Sciatic nerve (tissue), 2 donors: ENCODE measurements around the gene TMEM151B. TPM values are rescaled to one million over a fixed set of nuclear protein-coding genes. Genes with fewer than 3 reads are reported as not detected.

Experiments
- ATAC-seq: fragments of 200-7000 bp; cut with Tn5 transposase; one replicate; pipeline ENCODE4 v1.9.1; 2020; ENCODE audit warnings: mild to moderate bottlenecking, moderate library complexity
- DNase-seq: peaks from one replicate; pipeline ENCODE4 v3.0.0-alpha.2; 2020; ENCODE audit warnings: low spot score
- intact Hi-C: fragments of 100-400 bp; cut with DNase I; formaldehyde crosslinking; loops from one replicate; pipeline ENCODE4 v1.14.2; 2022
- total RNA-seq: library from RNA; stranded (reverse); fragmentation: NEBNext Ultra II Directional; extraction: Animal tissue kit (Norgen Biotek cat#: 25700); gene quantifications from one replicate; pipeline ENCODE4 v1.2.1, GENCODE V29; 2021
- donor health status: DM: no; HTN: no; CAD: no.
- donor health status: DM: no; HTN: no; CAD: no.

The TMEM151B gene
- total RNA-seq, 1 donor from 2014 or later = not detected

DNA sequence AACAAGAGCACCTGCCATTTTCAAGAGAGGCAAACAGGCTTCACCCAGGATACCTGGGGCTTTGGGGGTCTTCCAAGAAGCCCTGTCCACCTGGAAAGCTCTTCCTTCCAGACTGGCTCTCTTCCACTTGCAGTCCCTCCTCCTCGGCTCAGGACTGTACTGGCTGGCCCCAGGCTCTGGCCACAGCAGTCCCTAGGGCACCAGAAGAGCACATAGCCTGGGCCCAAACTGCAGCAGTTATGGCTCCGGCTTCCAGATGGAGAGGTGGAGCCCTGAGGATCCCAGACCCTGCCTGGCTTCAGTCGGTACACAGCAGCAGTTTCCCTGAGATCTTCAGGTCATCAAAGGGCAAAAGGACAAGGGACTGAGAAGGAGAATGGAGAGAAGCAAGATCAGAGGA, 11.3 kb upstream of the TMEM151B start:
- DNase-seq = no peak
- intact Hi-C loops = no loop called here
- no peak for ATAC-seq

GRCh38 chr6:44260011-44260410, 10.2 kb upstream of the TMEM151B start:
- DNase-seq (no peak), ATAC-seq (no peak)
- intact Hi-C loops = no loop called here

- ATAC-seq = no peak
- intact Hi-C loops = no loop called here
- DNase-seq = no peak
These were observed 9.6 kb upstream of the TMEM151B start for GRCh38 chr6:44260451-44261297.

GRCh38 chr6:44261581-44261980, 8.7 kb upstream of the TMEM151B start:
- DNase-seq (no peak), ATAC-seq (no peak)
- intact Hi-C loops = no loop called here

DNA sequence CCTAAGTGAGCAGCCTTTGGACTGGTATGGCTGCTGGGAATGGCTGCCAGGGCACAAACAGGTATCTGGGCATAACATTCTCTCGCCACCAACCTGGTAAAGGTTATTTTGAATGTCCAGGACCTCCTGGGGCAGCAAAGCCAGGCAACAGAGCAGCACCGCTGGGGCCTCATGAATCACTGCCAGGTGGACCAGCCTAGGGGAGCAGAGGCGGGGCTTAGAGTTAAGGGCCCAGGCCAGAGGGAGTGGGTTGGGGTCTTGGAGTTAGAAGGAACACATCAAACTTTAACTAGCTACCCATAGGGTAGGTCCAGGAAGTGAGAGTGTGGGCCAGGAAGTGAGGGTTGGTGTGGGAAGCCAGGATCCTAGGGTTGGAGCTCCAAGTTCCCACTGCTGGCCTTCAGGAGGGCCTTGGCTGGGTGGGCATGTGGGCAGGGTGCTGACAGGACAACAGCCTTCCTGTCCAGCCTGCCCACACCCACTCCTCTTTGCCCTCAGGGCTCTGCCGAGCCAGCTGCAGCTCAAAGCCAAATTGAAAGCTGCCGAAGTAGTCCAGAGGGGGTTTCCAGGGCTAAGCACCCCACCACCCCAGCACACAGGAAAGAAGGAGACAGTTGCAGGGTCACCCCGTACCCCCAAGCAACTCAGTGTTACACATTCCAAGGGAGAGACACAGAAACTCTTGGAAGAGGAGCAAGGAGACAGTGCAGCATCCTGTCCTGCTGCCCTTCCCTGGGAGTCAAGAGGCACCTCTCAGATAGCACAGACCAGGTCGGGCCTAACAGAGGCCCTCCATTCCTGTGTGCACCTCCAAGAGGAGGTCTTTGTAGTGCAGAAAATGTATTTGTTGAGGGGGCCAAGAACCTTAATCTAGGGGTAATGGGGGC, 7.5 kb upstream of the TMEM151B start:
- DNase-seq (no peak), ATAC-seq (no peak)
- intact Hi-C loops = no loop called here

GRCh38 chr6:44263354-44264100, 6.7 kb upstream of the TMEM151B start:
- intact Hi-C loops = no loop called here
- ATAC-seq = no peak
- DNase-seq = no peak

DNA sequence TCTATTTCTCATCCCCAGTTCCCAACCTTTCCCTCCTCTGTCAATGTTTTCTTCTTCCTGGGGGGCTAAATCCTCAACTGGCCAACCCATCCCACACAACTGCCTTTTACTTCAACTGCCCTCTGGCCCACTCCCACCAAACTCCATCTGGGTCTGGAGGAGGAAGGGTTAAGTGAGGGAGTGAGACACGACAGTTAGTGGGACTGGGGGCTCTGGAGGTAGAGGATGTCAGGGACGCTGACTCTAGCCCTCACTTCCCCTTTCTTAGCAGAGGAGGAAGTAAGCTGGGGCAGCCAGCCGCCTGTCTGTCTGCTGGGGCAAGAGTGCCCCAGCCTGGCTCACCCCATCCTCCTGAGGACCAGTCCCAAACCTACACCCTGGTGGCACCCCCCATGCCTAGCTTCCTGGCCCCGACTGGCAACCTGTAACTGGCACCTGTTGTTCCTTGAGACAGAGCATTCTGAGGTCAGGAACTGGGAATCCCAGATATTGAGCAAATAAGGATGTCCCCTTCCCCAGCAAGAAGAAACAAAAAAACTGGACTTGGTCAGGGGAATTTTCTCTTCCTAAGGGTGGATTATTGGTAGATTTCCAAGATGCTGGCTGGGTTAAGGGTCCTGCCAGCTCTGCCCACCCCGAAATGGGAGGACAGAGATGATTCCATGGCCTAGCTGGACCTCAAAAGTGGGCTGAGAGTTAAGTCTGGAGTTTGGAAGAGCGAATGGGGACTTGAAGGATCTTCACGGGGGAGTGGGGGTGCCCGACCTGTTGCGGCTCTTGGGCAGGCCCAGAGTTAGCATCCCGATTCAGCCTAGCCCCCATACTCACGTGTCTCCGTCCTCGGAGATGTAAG, 5.9 kb upstream of the TMEM151B start:
- peak; percentile 29 for ATAC-seq
- DNase-seq = no peak
- intact Hi-C loops = loop anchor here (5.0 kb wide), 1 partner anchor 1592 kb away; no protein-coding TSS in a partner anchor

- DNase-seq (peak; percentile 99), ATAC-seq (peak; percentile 94)
- intact Hi-C loops = loop anchor here (5.0 kb wide), 1 partner anchor 1593 kb away; no protein-coding TSS in a partner anchor
These were observed 5.1 kb upstream of the TMEM151B start, which contains the start of gene NFKBIE for GRCh38 chr6:44265007-44265721. NFKBIE (minus strand) TSS chr6:44265551; CDS start chr6:44265346, 205 bp downstream.

GRCh38 chr6:44265722-44266233, 4.5 kb upstream of the TMEM151B start:
- ATAC-seq (no peak), DNase-seq (no peak)
- intact Hi-C loops = loop anchor here (5.0 kb wide), 1 partner anchor 1593 kb away; no protein-coding TSS in a partner anchor

DNA sequence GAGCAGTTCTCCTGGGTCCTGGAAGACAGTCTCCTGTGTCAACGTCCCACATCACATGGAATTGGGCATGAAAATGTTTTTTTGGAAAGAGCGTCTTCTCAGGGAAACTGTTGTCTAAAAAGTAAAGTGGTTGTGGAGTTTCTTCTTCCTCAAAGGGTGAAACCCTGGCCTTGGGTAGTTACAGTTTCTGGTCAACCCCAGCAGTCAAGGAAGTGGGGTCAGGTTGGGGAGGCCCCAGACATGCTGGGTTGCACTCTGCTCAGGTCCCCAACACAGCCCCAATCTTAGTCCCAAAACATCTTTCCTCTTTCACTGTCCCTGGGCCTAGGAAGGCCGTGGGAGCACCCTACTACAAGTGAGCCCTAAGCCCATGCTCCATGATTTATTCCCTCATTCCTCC, 3.9 kb upstream of the TMEM151B start:
- DNase-seq (no peak), ATAC-seq (no peak)
- intact Hi-C loops = loop anchor here (5.0 kb wide), 1 partner anchor 1594 kb away; no protein-coding TSS in a partner anchor

DNA sequence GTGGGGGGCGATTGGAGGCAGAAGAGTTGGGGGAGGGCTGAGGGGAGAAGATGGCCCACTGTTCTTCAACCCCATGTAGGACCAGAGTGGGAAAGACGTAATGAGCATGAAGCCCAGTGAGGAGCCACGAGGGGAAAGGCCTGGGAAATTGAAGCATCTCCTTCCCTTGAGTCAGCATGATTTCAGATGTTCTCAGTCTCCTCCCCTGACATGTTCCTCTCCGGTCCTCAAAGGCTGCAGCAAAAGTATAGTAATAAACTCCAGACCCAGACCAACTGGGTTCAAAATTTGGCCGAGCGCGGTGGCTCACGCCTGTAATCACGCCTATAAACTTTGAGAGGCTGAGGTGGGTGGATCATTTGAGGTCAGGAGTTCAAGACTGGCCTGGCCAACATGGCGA, 3.0 kb upstream of the TMEM151B start:
- DNase-seq = no peak
- intact Hi-C loops = loop anchor here (5.0 kb wide), 1 partner anchor 1595 kb away; no protein-coding TSS in a partner anchor
- ATAC-seq = no peak

- ATAC-seq = no peak
- intact Hi-C loops = loop anchor here (5.0 kb wide), 1 partner anchor 1596 kb away; no protein-coding TSS in a partner anchor
- no peak for DNase-seq
These were observed 2.1 kb upstream of the TMEM151B start for GRCh38 chr6:44268095-44268628.

GRCh38 chr6:44269178-44269920, 901 bp upstream of the TMEM151B start:
- DNase-seq (no peak), ATAC-seq (no peak)
- intact Hi-C loops = loop anchor here (5.0 kb wide), 1 partner anchor 1597 kb away; no protein-coding TSS in a partner anchor

DNA sequence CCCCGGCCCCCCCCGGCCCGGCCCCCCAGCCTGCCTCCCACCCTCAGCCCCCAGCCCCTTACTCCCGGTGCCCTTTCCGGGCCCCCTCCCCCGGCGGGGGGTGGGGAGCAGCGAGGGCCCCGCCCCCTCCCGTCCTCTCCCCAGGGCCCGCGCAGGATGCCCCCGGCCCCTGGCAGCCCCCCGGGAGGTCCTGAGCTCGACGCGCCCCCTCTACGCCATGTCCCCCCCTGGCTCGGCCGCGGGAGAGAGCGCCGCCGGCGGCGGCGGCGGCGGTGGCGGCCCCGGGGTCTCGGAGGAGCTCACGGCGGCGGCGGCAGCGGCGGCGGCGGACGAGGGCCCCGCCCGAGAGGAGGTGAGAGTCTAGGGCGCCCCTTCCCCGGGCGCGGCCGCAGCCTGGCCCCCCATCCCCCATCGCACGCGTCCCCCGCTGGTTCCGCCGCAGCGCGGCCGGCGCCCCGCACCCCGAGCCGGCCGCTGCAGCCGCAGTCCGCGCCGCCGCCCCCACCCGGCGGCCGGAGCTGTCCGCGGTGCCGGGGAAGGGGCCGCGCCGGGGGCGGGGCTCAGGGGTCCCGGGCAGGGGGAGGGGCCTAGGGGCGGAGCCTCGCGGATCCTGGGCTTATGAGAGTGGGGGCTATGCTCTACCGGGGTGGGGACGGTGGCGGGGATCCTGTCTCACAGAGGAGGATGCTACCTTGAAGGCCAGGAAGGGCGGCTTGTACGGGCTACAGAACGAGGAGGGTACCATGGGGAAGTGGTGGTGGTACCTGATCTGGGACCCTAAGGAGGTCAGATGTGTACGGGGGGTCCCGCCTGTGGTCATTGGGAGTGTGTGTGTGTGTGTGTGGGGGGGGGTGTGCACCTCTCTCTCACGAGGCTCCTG, 516 bp downstream of the TMEM151B start:
- DNase-seq = no peak
- ATAC-seq = no peak
- intact Hi-C loops = no loop called here

DNA sequence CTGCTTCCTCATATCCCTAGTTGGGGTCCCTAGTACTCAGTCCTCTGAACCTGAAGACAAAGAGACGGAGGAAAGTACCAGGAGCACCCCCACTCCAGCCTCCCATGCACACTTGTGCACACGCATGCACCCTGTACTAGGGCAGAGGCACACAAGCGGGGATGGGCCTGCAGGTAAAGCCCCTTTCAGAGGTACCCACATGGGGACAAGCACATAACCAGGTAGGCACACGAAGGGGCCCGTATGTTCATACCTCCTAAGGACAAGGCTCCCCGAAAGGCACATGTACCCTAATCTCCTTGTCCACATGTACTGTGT, 1.1 kb downstream of the TMEM151B start:
- intact Hi-C loops = no loop called here
- ATAC-seq = no peak
- no peak for DNase-seq
